Fibroblast of skin of left biceps (primary cell): Measurements from ENCODE around the gene BLTP2.
A peak's percentile ranks its signal among the peaks of the same experiment; 100 is the strongest.
"Not testable (repeated sequence)": the region's sequence is repeated elsewhere in the genome, so short reads cannot be mapped to it uniquely, and the experiment has no call there.

Source experiments
- DNase-seq, 2 experiments: peaks; one replicate each; pipeline ENCODE4 v3.0.0-alpha.2; 2013; ENCODE audit warnings: low read depth in 2 of 2

The BLTP2 gene

DNA sequence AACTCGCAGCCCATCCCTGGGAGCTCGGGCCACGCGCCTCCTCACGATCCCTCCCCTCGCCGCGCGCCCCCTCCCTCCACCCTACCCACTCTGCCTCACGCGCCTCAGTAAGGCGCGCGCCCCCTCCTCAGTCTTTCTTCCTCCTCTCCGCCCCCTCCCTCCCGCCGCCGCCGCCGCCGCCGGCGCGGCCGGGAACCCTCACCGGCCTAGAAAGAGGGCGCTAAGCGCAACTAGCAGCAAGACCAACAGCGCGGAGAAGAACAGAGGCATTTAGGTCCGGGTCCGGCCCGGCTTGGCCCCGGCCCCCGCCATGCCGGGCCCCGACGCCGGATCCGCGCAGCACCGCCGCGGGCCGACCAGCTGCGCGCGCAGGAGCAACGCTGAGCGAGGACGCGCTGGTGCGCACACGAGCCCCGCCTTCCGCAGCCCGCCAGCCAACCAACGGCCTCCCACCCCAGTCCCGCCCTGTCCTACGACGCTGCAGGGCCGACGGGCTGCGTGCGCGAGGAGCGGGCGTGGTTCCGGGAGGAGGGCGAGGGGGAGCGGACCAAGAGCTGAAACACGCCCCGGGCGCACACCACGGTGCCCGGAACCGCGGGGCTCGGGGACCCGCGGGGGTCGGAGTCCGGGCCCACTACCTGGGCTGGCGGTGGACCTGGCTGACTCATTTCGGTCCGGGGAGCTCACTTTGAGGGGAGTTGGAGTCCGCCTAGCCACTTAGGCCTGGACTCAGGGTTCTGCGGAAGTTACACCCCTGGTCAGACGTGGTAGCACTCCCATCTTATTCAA lies at the start of gene BLTP2:
Gene BLTP2, minus strand, starts transcription at position 372 of the 789 bp plus-strand sequence. Its CDS starts 102 bp downstream, at position 270.
- peak; percentile 77 to 82 for DNase-seq

GRCh38 chr17:28693869-28694268 lies 48.9 kb upstream of the BLTP2 start:
- no peak for DNase-seq

GRCh38 chr17:28689011-28689410 lies 44.1 kb upstream of the BLTP2 start:
- no peak for DNase-seq

- no peak for DNase-seq
Observed at GRCh38 chr17:28688481-28688880, 43.5 kb upstream of the BLTP2 start.

DNA sequence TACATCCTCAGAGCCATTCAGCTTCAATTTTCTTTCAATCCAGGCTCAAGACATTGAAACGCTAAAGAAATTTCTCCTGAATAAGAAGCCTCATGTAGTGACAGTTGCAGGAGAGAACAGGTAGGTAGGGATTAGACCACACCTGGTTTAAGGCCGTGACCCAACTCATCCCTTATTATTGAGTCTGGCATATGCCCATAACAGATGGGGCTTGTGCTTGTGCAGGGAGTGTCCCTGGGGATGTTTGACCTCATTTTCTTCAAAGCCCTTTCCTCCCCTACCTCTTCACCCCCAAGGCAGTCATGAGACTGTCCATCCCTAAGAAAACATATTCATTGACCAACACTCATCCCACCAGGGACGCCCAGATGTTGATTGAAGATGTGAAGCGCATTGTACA lies 41.3 kb upstream of the BLTP2 start:
- no peak for DNase-seq

DNA sequence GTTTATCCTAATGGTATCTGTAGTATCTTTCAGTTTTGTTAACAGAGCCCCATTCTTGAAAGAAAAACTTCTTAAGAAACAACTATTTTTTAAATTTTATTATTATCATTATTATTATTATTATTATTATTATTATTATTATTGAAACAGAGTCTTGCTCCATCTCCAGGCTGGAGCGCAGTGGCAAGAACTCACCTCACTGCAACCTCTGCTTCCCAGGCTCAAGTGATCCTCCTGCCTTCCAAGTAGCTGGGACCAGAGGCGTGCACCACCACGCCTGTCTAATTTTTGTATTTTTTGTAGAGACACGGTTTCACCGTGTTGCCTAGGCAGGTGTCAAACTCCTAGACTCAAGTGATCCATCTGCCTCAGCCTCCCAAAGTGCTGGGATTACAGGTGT lies 40.4 kb upstream of the BLTP2 start:
- no peak for DNase-seq

DNA sequence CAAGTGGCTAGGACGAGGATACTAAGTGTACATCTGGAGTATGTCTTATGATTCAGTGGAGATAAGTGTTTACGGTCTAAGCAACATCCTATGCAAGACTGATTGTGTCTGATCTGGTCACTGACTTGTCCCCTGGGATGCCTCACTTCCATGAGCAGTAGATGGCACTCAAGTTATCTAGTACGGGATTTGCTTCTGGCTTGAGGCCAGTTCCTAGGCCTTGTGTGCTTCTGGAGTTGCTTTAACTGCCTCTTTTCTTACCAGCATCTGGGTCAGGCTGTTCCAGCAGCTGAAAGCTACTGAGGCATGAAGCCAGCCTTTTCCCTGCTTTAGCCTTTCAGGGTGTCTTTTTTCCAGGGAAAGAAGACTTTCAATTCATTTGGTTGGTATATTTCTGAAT lies 40.0 kb upstream of the BLTP2 start:
- DNase-seq, result no peak

DNA sequence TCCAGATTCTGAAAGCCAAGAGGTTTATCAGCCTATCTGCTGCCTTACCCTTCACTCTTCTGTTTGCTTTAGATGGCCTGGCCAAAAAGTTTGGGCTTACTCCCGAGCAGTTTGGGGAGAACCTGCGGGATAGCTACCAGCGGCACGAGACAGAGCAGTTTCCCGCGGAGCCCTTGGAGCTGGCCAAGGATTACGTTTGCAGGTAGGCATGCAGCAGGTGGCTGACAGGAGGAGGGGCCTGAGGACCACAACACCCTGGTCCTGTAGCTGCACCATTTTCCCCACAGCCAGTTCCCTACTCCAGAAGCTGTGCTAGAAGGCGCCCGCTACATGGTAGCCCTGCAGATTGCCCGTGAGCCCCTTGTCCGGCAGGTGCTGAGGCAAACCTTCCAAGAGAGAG lies 37.7 kb upstream of the BLTP2 start:
- no peak for DNase-seq

GRCh38 chr17:28675980-28676379 lies 31.0 kb upstream of the BLTP2 start:
- no peak for DNase-seq

DNA sequence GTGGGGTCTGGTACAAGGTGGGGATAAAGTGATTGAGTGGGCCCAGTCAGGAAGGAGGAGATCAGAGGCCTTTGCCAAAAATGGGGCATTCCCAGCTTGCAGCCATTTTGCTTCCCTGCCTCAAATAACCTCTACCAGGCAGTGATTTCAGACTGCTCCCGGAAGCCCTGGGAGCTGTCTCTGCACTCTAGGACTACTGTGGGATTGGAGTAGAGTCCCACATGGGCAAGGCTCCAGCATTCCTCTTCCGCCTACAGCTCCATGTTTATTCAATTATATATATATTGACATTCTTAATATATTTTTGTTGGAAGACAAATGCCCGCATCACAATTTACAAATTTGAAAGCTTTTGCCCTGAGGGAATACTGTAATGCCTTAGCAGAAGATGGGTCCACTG lies 30.5 kb upstream of the BLTP2 start:
- peak in 1 of 2 experiments; percentile 5 for DNase-seq

DNA sequence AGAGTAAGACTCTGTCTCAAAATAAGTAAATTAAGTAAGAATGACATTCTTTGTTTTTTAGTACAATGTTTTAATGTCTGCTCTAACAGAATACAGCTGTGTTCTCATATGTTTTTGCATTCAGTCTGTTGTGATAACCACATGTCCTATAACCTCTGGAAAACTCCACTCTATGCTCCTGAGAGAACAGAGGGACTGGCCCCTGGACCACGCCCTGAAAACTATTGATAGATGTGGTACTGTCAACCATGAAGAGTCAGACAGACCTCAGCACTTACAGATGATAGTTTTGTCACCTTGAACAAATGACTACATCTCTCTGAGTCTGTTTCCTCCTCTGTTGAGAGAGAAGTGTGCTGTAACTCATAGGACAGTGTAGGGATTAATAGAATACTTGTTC lies 25.0 kb upstream of the BLTP2 start:
- DNase-seq, result no peak

DNA sequence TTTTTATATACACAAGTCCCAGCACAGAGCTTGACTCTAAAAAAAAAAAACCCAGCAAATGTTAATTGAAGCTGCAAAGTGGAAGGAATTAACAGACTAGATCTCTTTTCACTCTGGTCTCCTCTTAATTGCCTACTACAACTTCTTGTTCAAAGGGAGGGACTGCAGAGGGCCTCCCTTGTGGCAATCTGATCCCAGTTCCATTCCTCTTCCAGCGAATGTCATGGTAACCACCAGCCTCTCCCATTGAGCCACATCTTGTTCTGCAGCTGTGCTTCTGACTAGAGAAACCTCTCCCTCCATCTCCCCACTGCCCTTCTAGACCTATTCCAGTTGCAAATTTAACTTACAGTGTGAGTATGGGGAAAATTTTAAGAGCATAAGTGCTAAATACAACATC lies 22.9 kb upstream of the BLTP2 start:
- DNase-seq, result no peak

GRCh38 chr17:28665994-28666393 lies 21.0 kb upstream of the BLTP2 start:
- DNase-seq, result no peak

GRCh38 chr17:28663723-28664122 lies 18.8 kb upstream of the BLTP2 start:
- no peak for DNase-seq

- no peak for DNase-seq
Observed at GRCh38 chr17:28662527-28662829, 17.5 kb upstream of the BLTP2 start.

GRCh38 chr17:28661635-28662526 lies 16.9 kb upstream of the BLTP2 start, which contains the start of the genes SDF2 and SUPT6H:
Gene SDF2, minus strand, starts transcription at chr17:28661906. Its CDS starts 30 bp downstream, at chr17:28661876.
Gene SUPT6H, plus strand, starts transcription at chr17:28662205. Its CDS starts 11,197 bp downstream, at chr17:28673402.
- peak; percentile 44 to 61 for DNase-seq

GRCh38 chr17:28659497-28659881 lies 14.5 kb upstream of the BLTP2 start:
- DNase-seq, result not testable (repeated sequence)

DNA sequence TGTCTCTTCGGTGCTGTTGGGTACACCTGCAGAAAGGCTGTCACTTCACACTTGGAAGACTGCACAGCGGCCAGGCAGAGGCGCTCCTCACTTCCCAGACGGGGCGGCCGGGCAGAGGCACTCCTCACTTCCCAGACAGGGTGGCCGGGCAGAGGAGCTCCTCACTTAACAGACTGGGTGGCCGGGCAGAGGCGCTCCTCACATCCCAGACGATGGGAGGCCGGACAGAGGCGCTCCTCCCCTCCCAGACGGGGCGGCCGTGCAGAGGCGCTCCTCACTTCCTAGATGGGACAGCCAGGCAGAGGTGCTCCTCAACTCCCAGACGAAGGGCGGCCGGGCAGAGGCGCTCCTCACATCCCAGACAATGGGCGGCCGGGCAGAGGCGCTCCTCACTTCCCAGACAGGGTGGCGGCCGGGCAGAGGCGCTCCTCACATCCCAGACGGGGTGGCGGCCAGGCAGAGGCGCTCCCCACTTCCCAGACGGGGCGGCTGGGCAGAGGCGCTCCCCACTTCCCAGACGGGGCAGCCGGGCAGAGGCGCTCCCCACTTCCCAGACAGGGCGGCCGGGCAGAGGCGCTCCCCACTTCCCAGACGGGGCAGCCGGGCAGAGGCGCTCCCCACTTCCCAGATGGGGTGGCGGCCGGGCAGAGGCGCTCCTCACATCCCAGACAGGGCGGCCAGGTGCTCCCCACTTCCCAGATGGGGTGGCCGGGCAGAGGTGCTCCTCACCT lies 14.0 kb upstream of the BLTP2 start:
- DNase-seq, result not testable (repeated sequence)

DNA sequence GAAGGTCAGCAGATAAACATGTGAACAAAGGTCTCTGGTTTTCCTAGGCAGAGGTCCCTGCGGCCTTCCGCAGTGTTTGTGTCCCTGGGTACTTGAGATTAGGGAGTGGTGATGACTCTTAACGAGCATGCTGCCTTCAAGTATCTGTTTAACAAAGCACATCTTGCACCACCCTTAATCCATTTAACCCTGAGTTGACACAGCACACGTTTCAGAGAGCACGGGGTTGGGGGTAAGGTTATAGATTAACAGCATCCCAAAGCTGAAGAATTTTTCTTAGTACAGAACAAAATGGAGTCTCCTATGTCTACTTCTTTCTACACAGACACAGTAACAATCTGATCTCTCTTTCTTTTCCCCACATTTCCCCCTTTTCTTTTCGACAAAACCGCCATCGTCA lies 13.4 kb upstream of the BLTP2 start:
- DNase-seq, result not testable (repeated sequence)

DNA sequence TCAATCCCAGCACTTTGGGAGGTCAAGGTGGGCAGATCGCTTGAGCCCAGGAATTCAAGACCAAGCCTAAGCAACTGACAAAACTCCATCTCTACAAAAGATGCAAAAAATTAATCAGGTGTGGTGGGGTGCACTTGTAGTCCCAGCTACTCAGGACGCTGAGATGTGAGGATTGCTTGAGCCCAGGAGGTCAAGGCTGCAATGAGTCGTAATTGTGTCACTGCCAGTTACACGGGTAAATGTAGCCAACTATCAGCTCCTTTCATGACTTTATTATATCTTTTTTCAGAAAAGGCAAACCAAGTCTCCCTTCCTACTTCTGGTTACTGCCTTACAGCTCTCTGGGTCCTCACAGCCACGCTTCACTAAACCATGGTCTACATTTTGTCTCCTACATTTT lies 12.8 kb upstream of the BLTP2 start:
- no peak for DNase-seq

- no peak for DNase-seq
Observed at GRCh38 chr17:28655160-28655559, 10.2 kb upstream of the BLTP2 start.

DNA sequence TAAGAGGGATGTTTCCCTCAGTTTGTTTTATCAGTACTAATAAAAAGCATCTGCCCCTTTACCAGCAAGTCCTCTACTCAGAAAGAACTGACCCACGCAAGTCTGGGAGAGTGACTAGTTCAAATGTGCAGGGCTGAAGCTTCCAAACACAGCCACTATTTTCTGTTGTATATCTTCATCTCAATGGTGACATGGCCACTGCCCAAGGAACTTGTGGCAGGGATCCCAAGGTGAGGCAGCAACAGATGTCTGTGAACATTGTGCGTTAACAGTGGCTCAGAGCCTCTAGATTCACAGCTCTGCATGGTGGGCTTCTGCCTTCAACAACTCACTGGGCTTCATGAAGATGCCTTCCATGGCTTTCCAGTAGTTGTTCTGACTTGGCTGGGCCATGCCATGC lies 3.7 kb upstream of the BLTP2 start:
- no peak for DNase-seq
